Renal cortex interstitium (tissue), 11 donors: ENCODE data around the gene IGIP. TPM values are rescaled to one million over a fixed set of nuclear protein-coding genes. Genes with fewer than 3 reads are reported as not detected.
A peak's percentile ranks its signal among the peaks of the same experiment; 100 is the strongest.

Source experiments
- DNase-seq, 11 donors: peaks; one replicate each; pipeline ENCODE4 v3.0.0-alpha.2; 2013; ENCODE audit warnings: low read depth in 9 of 11, low spot score in 4 of 11; ENCODE audit errors: extremely low read depth in 1 of 11
- polyA plus RNA-seq, 3 donors: library from polyadenylated mRNA; unstranded; fragments of 120-200 nt; gene quantifications; one replicate each; pipeline ENCODE4 v1.2.1, GENCODE V29; 2013; ENCODE audit not compliant: insufficient read length in 3 of 3

The IGIP gene
- polyA plus RNA-seq, 3 donors = 5.9 to 8.4 (median 6.8) TPM

GRCh38 chr5:140130949-140131733, 5.4 kb downstream of the IGIP start:
- DNase-seq = no peak

- DNase-seq = no peak
These were observed 6.3 kb downstream of the IGIP start for GRCh38 chr5:140131967-140132409.

GRCh38 chr5:140133514-140134167, 7.9 kb downstream of the IGIP start:
- DNase-seq = no peak

GRCh38 chr5:140134277-140134935, 8.7 kb downstream of the IGIP start:
- no peak for DNase-seq

- no peak for DNase-seq
These were observed 9.4 kb downstream of the IGIP start for GRCh38 chr5:140135127-140135526.

- DNase-seq = no peak
These were observed 10.9 kb downstream of the IGIP start for GRCh38 chr5:140136624-140137023.

- DNase-seq = no peak
These were observed 14.7 kb downstream of the IGIP start for GRCh38 chr5:140140435-140140834.

GRCh38 chr5:140141241-140141640, 15.5 kb downstream of the IGIP start:
- DNase-seq = no peak

GRCh38 chr5:140142246-140142645, 16.5 kb downstream of the IGIP start:
- DNase-seq = no peak

- DNase-seq = no peak
These were observed 17.1 kb downstream of the IGIP start for GRCh38 chr5:140142856-140143255.

GRCh38 chr5:140143521-140144258, 18.0 kb downstream of the IGIP start:
- no peak for DNase-seq

- DNase-seq = no peak
These were observed 19.5 kb downstream of the IGIP start for GRCh38 chr5:140145256-140145655.

GRCh38 chr5:140145818-140146522, 20.2 kb downstream of the IGIP start:
- DNase-seq = peak in 9 of 11 donors; percentile 17 to 75 (median 66)

- no peak for DNase-seq
These were observed 20.7 kb downstream of the IGIP start for GRCh38 chr5:140146523-140146842.

- DNase-seq = no peak
These were observed 21.7 kb downstream of the IGIP start for GRCh38 chr5:140147460-140147859.

GRCh38 chr5:140148508-140148907, 22.8 kb downstream of the IGIP start:
- DNase-seq = no peak

- no peak for DNase-seq
These were observed 24.5 kb downstream of the IGIP start for GRCh38 chr5:140150201-140150600.

- no peak for DNase-seq
These were observed 25.6 kb downstream of the IGIP start for GRCh38 chr5:140151144-140152021.
